Measurements from ENCODE around the gene GIPC3. TPM values are rescaled to one million over a fixed set of nuclear protein-coding genes. Genes with fewer than 3 reads are reported as not detected.

GIPC3 gene
- total and polyA plus RNA-seq, 12 donors: 0.33 to 5.9 (median 3.2) TPM

GRCh38 chr19:3572132-3572854 is 13.0 kb upstream of the GIPC3 start:
- intact Hi-C loops (cut with DNase I): no loop called here
- peak; percentile 99 to 100 (median 100) for DNase-seq
- H3K4me3 ChIP-seq: peak overlapping the region in 3 of 4 donors; percentile 37 to 81 (median 56)
- no peak overlapping the region for H3K27ac ChIP-seq
- no peaks in the 10 kb centered on the region for H3K36me3 ChIP-seq (replicated peaks in 1 of 2)
- H3K27me3 ChIP-seq: no peaks in the 10 kb centered on the region
- H3K9me3 ChIP-seq (replicated peaks in 1 of 3): no peaks in the 10 kb centered on the region
- peak in 1 of 6 experiments; percentile 12 for TF ChIP-seq CTCF (IDR thresholded peaks at IDR 0.05)
- TF ChIP-seq POLR2A (IDR thresholded peaks at IDR 0.05): peak in 1 of 2 donors; percentile 18
- WGBS, 4 donors: 1 to 11% (median 2%) methylated on average over 5 to 48 of the region's 48 CpGs
- peaks cover 11 to 25% of the 10 kb centered on the region in 2 donors for H3K4me1 ChIP-seq (replicated peaks in 1 of 2)

GRCh38 chr19:3572855-3573161 is 12.5 kb upstream of the GIPC3 start, which contains the start of gene HMG20B:
Gene HMG20B, plus strand, starts transcription at chr19:3572944. Its CDS starts 366 bp downstream, at chr19:3573310.
- Histone ChIP-seq H3K4me3 (peak within 1 kb of the TSS; percentile 47 to 84 (median 77)), H3K27me3 (no peaks in the 10 kb centered on the region), H3K27ac (peak within 1 kb of the TSS in 4 of 5 donors; percentile 69 to 91 (median 74)), H3K36me3 (replicated peaks in 1 of 2) (no peaks in the 10 kb centered on the region), H3K9me3 (replicated peaks in 1 of 3) (no peaks in the 10 kb centered on the region), H3K4me1 (replicated peaks in 1 of 2) (peaks cover 11 to 25% of the 10 kb centered on the region in 2 donors)
- no peak for DNase-seq
- 0 to 2% (median 1%) methylated on average over 11 to 29 of the region's 30 CpGs; no CpG with 5 or more reads in 1 of the 4 donors for WGBS, 4 donors
- TF ChIP-seq POLR2A (IDR thresholded peaks at IDR 0.05) (peak in 1 of 2 donors; percentile 48), CTCF (IDR thresholded peaks at IDR 0.05) (no peak)
- intact Hi-C loops (cut with DNase I): no loop called here

GRCh38 chr19:3573162-3573857 is 12.0 kb upstream of the GIPC3 start:
- no peak for TF ChIP-seq CTCF (IDR thresholded peaks at IDR 0.05)
- no peak for TF ChIP-seq POLR2A (IDR thresholded peaks at IDR 0.05)
- peak in 4 of 7 donors; percentile 41 to 54 (median 48) for DNase-seq
- no peaks in the 10 kb centered on the region for H3K27me3 ChIP-seq
- peaks cover 11 to 25% of the 10 kb centered on the region in 2 donors for H3K4me1 ChIP-seq (replicated peaks in 1 of 2)
- intact Hi-C loops (cut with DNase I): no loop called here
- 0 to 1% (median 0%) methylated on average over 1 to 60 of the region's 60 CpGs for WGBS, 4 donors
- H3K27ac ChIP-seq: peak overlapping the region in 4 of 5 donors; percentile 69 to 91 (median 74)
- H3K4me3 ChIP-seq: peak overlapping the region; percentile 47 to 84 (median 77)
- no peaks in the 10 kb centered on the region for H3K36me3 ChIP-seq (replicated peaks in 1 of 2)
- H3K9me3 ChIP-seq (replicated peaks in 1 of 3): no peaks in the 10 kb centered on the region

GRCh38 chr19:3573858-3574637 is 11.2 kb upstream of the GIPC3 start:
- intact Hi-C loops (cut with DNase I): no loop called here
- Histone ChIP-seq H3K27me3 (no peaks in the 10 kb centered on the region), H3K4me3 (peak overlapping the region in 2 of 4 donors; percentile 81 to 84), H3K4me1 (replicated peaks in 1 of 2) (peaks cover 11 to 25% of the 10 kb centered on the region in 2 donors), H3K27ac (peak overlapping the region in 2 of 5 donors; percentile 29 to 91), H3K9me3 (replicated peaks in 1 of 3) (no peaks in the 10 kb centered on the region), H3K36me3 (replicated peaks in 1 of 2) (no peaks in the 10 kb centered on the region)
- peak; percentile 94 to 100 (median 98) for DNase-seq
- TF ChIP-seq POLR2A (IDR thresholded peaks at IDR 0.05) (no peak), CTCF (IDR thresholded peaks at IDR 0.05) (no peak)
- WGBS, 4 donors: 53 to 81% (median 59%) methylated on average over 28 to 55 of the region's 55 CpGs

Measured in adrenal gland (tissue), 12 donors.